A549 (cell line): ENCODE results near the gene DPCD. TPM values are rescaled to one million over a fixed set of nuclear protein-coding genes. Genes with fewer than 3 reads are reported as not detected.

Experiments used
- ATAC-seq, 2 experiments: fragments of 200-7000 bp in 1 of 2; fragments of >200 bp in 1 of 2; cut with Nextera tagmentation in 1 of 2; cut with Tn5 transposase in 1 of 2; 3 replicates each; pipeline versions ENCODE4 v1.8.0 to v1.9.1; 2018 to 2020; ENCODE audit warnings: mild to moderate bottlenecking in 1 of 2, moderate library complexity in 1 of 2
- CTCF ChIA-PET: fragments of 300-600 bp; sonication (Branson Sonifier 250); formaldehyde crosslinking; extraction: SDS; loops from one replicate; lab custom pipeline; 2021; ENCODE audit warnings: antibody characterized with exemption, inconsistent platforms; lab: Yijun Ruan, JAX
- POLR2A ChIA-PET: fragments of 350-600 bp; formaldehyde crosslinking; extraction: SDS; loops from one replicate; lab custom pipeline; 2021; ENCODE audit warnings: antibody characterized with exemption, inconsistent platforms; lab: Yijun Ruan, JAX
- DNase-seq, 2 experiments: peaks; one replicate each; pipeline versions ENCODE4 v3.0.0 to v3.0.0-alpha.2; 2011 to 2016; ENCODE audit warnings: low read depth in 1 of 2, low spot score in 1 of 2
- FAIRE-seq: peaks from 2 replicates; lab custom pipeline; 2011; peaks lifted over from hg19 to GRCh38; lab: Jason Lieb, UNC
- H3K27ac ChIP-seq, 2 experiments: fragments of >200 bp; sonication (Bioruptor Twin); formaldehyde crosslinking; 3 replicates each; pipeline ENCODE4 v1.5.1; 2016 to 2017
- H3K4me1 ChIP-seq: fragments of >200 bp; sonication (Bioruptor Twin); formaldehyde crosslinking; 3 replicates; pipeline ENCODE4 v1.6.1; 2016
- H3K4me2 ChIP-seq: fragments of >200 bp; sonication (Bioruptor Twin); formaldehyde crosslinking; 3 replicates; pipeline ENCODE4 v1.6.1; 2016
- H3K4me3 ChIP-seq: fragments of >200 bp; sonication (Bioruptor Twin); formaldehyde crosslinking; 3 replicates; pipeline ENCODE4 v1.5.1; 2016
- H3K9me3 ChIP-seq: fragments of >200 bp; sonication (Bioruptor Twin); formaldehyde crosslinking; 3 replicates; pipeline ENCODE4 v1.6.1; 2016
- CBX2 ChIP-seq: fragments of 200-600 bp; sonication (generic); IDR thresholded peaks from 2 replicates; pipeline ENCODE4 v1.6.1; 2016; ENCODE audit warnings: low read depth, mild to moderate bottlenecking, borderline replicate concordance
- CHD4 ChIP-seq: fragments of 200-600 bp; sonication (generic); IDR thresholded peaks from 2 replicates; pipeline ENCODE4 v1.6.1; 2016; ENCODE audit warnings: antibody characterized with exemption, mild to moderate bottlenecking, borderline replicate concordance
- EHMT2 ChIP-seq: fragments of 200-600 bp; sonication (generic); IDR thresholded peaks from 2 replicates; pipeline ENCODE4 v1.6.1; 2016; ENCODE audit warnings: antibody characterized with exemption, low read depth, mild to moderate bottlenecking, moderate library complexity
- HEYL ChIP-seq: fragments of 250-450 bp; sonication (Bioruptor Pico); IDR thresholded peaks from 2 replicates; pipeline ENCODE4 v1.8.0; 2021; ENCODE audit warnings: mild to moderate bottlenecking, moderate library complexity
- HOXA7 ChIP-seq: fragments of 250-450 bp; sonication (Bioruptor Pico); IDR thresholded peaks from 2 replicates; pipeline ENCODE4 v1.5.0; 2020; ENCODE audit warnings: mild to moderate bottlenecking, moderate library complexity
- HOXB5 ChIP-seq: fragments of 250-450 bp; sonication (Bioruptor Pico); IDR thresholded peaks from 2 replicates; pipeline ENCODE4 v1.5.0; 2020; ENCODE audit warnings: mild to moderate bottlenecking, moderate library complexity
- JUN ChIP-seq, 2 experiments: fragments of >200 bp; sonication (Bioruptor Twin); formaldehyde crosslinking; IDR thresholded peaks; 2 replicates in 1 of 2; 3 replicates in 1 of 2; pipeline ENCODE4 v1.6.1; 2016 to 2017
- JUNB ChIP-seq: fragments of >200 bp; sonication (Bioruptor Twin); formaldehyde crosslinking; IDR thresholded peaks from 2 replicates; pipeline ENCODE4 v1.6.1; 2016
- KDM1A ChIP-seq: fragments of 200-600 bp; sonication (generic); IDR thresholded peaks from 2 replicates; pipeline ENCODE4 v1.6.1; 2016; ENCODE audit warnings: low read depth, mild to moderate bottlenecking
- KDM5A ChIP-seq: fragments of 200-600 bp; sonication (generic); IDR thresholded peaks from 2 replicates; pipeline ENCODE4 v1.6.1; 2016; ENCODE audit warnings: antibody characterized with exemption, mild to moderate bottlenecking
- NR3C1 ChIP-seq: fragments of >200 bp; sonication (Bioruptor Twin); formaldehyde crosslinking; IDR thresholded peaks from 3 replicates; pipeline ENCODE4 v1.6.1; 2017
- POLR2A ChIP-seq: IDR thresholded peaks from 2 replicates; pipeline ENCODE4 v1.6.1; 2012; ENCODE audit warnings: mild to moderate bottlenecking, low read length
- RAD21 ChIP-seq, 2 experiments: fragments of >200 bp in 1 of 2; sonication (Bioruptor Twin) in 1 of 2; formaldehyde crosslinking in 1 of 2; IDR thresholded peaks in 1 of 2; conservative IDR thresholded peaks in 1 of 2; 2 replicates in 1 of 2; 3 replicates in 1 of 2; pipeline ENCODE4 v1.6.1; 2012 to 2018; ENCODE audit warnings: inconsistent platforms in 1 of 2
- RARB ChIP-seq: fragments of 250-450 bp; sonication (Bioruptor Pico); IDR thresholded peaks from 2 replicates; pipeline ENCODE4 v1.8.0; 2021; ENCODE audit warnings: mild to moderate bottlenecking, moderate library complexity
- RCOR1 ChIP-seq: fragments of 150-350 bp; IDR thresholded peaks from 2 replicates; pipeline ENCODE4 v1.6.1; 2014; ENCODE audit warnings: antibody characterized with exemption, low read length, low read depth
- RFX5 ChIP-seq: fragments of 450-650 bp; IDR thresholded peaks from 2 replicates; pipeline ENCODE4 v1.7.1; 2014; ENCODE audit warnings: antibody characterized with exemption, mild to moderate bottlenecking, moderate library complexity
- SREBF2 ChIP-seq: fragments of 450-650 bp; IDR thresholded peaks from 2 replicates; pipeline ENCODE4 v1.6.1; 2014; ENCODE audit warnings: mild to moderate bottlenecking, moderate library complexity
- TFCP2L1 ChIP-seq: fragments of 250-450 bp; sonication (Bioruptor Pico); IDR thresholded peaks from 2 replicates; pipeline ENCODE4 v1.5.0; 2021; ENCODE audit warnings: mild to moderate bottlenecking
- ZFP36 ChIP-seq: fragments of 450-650 bp; IDR thresholded peaks from 2 replicates; pipeline ENCODE4 v1.6.1; 2014; ENCODE audit warnings: borderline replicate concordance; ENCODE audit not compliant: partially characterized antibody
- ZNF302 ChIP-seq: fragments of 250-450 bp; sonication (Bioruptor Pico); IDR thresholded peaks from 2 replicates; pipeline ENCODE4 v1.9.0; 2021; ENCODE audit warnings: inconsistent platforms, mild to moderate bottlenecking, moderate library complexity
- WGBS: methylation state at CpG from one replicate; pipeline ENCODE4 v1.1.6; 2017; ENCODE audit errors: missing lambda C conversion rate; 5-methylcytosine and 5-hydroxymethylcytosine counted together
- polyA plus RNA-seq, 4 experiments: library from polyadenylated mRNA; depleted of rRNA in 3 of 4; stranded (reverse); fragments of >200 nt; fragmentation: RNase III in 1 of 4; extraction: RNeasy Plus Mini Kit Qiagen cat#74134 plus additional on column Dnase treatment in 1 of 4; gene quantifications; 2 replicates in 3 of 4; 3 replicates in 1 of 4; pipeline ENCODE4 v1.2.3, GENCODE V29; 2011 to 2017
- TF ChIP-seq, protein P1 (sequence below): fragments of 200-600 bp; sonication (generic); IDR thresholded peaks from 2 replicates; pipeline ENCODE4 v1.6.1; 2016; ENCODE audit warnings: antibody characterized with exemption, mild to moderate bottlenecking, moderate library complexity
- TF ChIP-seq, protein P2 (sequence below): fragments of 450-650 bp; IDR thresholded peaks from 2 replicates; pipeline ENCODE4 v1.6.1; 2014; ENCODE audit warnings: antibody characterized with exemption
- TF ChIP-seq, protein P3 (sequence below): fragments of >200 bp; sonication (Bioruptor Twin); formaldehyde crosslinking; IDR thresholded peaks from 3 replicates; pipeline ENCODE4 v1.6.1; 2016
- TF ChIP-seq, protein P4 (sequence below): fragments of 150-350 bp; IDR thresholded peaks from 2 replicates; pipeline ENCODE4 v1.6.1; 2014; ENCODE audit warnings: low read depth, mild to moderate bottlenecking, low read length
- TF ChIP-seq, protein P5 (sequence below): IDR thresholded peaks from 2 replicates; pipeline ENCODE4 v1.6.1; 2012; ENCODE audit warnings: low read depth, borderline replicate concordance

DPCD gene
- polyA plus RNA-seq, 2 of the 4 experiments (the other 2 are of a cell fraction), result 37.4 to 40.8 TPM

DNA sequence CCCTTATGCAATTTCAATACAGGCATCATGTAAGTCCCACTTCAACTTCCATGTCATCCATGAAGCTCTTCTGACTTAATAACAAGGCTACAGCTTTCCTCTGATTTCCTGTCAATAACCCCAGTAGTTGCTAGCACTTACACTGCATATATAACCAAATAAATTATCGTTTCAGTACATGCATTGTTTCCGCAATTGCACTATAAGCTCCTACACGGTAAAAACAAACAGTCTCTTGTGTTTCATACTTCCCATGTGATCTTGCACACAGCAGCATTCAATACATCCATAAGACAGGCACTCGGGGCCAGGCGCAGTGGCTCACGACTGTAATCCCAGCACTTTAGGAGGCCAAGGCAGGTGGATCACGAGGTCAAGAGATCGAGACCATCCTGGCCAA lies 65.4 kb downstream of the DPCD start:
- Histone ChIP-seq H3K4me3 (no peak overlapping the region), H3K27ac (no peak overlapping the region), H3K4me1 (no peaks in the 10 kb centered on the region), H3K9me3 (no peaks in the 10 kb centered on the region), H3K4me2 (no peak overlapping the region)
- no peak for FAIRE-seq
- TF ChIP-seq KDM5A (no peak), RCOR1 (no peak), CHD4 (no peak), HOXB5 (CRISPR knock-in tag) (no peak), HEYL (CRISPR knock-in tag) (no peak), EHMT2 (no peak), CBX2 (no peak), POLR2A (no peak), RAD21 (conservative IDR thresholded peaks at IDR 0.05 in 1 of 2, IDR thresholded peaks at IDR 0.05 in 1 of 2) (no peak), ZNF302 (CRISPR knock-in tag) (no peak), SREBF2 (no peak), JUN (IDR thresholded peaks at IDR 0.05) (no peak)
- TF ChIP-seq, protein P1, sequence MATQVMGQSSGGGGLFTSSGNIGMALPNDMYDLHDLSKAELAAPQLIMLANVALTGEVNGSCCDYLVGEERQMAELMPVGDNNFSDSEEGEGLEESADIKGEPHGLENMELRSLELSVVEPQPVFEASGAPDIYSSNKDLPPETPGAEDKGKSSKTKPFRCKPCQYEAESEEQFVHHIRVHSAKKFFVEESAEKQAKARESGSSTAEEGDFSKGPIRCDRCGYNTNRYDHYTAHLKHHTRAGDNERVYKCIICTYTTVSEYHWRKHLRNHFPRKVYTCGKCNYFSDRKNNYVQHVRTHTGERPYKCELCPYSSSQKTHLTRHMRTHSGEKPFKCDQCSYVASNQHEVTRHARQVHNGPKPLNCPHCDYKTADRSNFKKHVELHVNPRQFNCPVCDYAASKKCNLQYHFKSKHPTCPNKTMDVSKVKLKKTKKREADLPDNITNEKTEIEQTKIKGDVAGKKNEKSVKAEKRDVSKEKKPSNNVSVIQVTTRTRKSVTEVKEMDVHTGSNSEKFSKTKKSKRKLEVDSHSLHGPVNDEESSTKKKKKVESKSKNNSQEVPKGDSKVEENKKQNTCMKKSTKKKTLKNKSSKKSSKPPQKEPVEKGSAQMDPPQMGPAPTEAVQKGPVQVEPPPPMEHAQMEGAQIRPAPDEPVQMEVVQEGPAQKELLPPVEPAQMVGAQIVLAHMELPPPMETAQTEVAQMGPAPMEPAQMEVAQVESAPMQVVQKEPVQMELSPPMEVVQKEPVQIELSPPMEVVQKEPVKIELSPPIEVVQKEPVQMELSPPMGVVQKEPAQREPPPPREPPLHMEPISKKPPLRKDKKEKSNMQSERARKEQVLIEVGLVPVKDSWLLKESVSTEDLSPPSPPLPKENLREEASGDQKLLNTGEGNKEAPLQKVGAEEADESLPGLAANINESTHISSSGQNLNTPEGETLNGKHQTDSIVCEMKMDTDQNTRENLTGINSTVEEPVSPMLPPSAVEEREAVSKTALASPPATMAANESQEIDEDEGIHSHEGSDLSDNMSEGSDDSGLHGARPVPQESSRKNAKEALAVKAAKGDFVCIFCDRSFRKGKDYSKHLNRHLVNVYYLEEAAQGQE, result no peak
- DNase-seq, result no peak
- ChIA-PET CTCF (no interaction called here), POLR2A (no interaction called here)
- 92% methylated on average over 8 of the region's 8 CpGs for WGBS
- no peak for ATAC-seq

DNA sequence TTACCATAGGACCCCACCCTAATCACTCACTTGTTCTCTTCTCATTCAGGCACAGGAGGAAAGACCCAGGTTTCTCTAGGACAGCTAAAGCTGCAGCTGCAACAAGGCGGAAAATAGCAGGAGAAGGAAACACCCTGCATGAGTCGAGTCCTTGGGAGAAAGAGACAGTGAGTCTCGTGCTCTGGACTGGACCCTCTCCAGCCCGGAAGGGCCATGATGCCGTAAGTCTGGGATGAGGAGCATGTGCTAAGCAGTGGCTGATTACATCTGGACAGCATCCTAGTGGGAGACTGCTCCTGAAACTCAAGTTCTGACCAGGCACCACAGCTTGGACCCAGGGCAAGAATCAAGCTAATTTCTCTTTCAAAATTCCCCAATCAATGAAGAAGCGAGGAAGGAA lies 67.4 kb downstream of the DPCD start:
- ATAC-seq (no peak), DNase-seq (no peak), FAIRE-seq (no peak)
- ChIA-PET CTCF (interaction anchor here (1.0 to 1.7 kb wide), 4 partner anchors 9 to 417 kb away, joined by 3 read pairs; no protein-coding TSS in a partner anchor), POLR2A (no interaction called here)
- 81% methylated on average over 6 of the region's 6 CpGs for WGBS
- no peak overlapping the region for H3K27ac ChIP-seq
- TF ChIP-seq TFCP2L1 (CRISPR knock-in tag), result no peak
- no peak for TF ChIP-seq HOXA7
- TF ChIP-seq RFX5, result no peak
- TF ChIP-seq KDM1A, result no peak
- TF ChIP-seq ZFP36, result no peak
- no peak for TF ChIP-seq KDM5A
- TF ChIP-seq HEYL (CRISPR knock-in tag), result no peak
- H3K4me1 ChIP-seq, result no peaks in the 10 kb centered on the region
- H3K4me3 ChIP-seq, result no peak overlapping the region
- H3K9me3 ChIP-seq, result no peaks in the 10 kb centered on the region
- no peak overlapping the region for H3K4me2 ChIP-seq

DNA sequence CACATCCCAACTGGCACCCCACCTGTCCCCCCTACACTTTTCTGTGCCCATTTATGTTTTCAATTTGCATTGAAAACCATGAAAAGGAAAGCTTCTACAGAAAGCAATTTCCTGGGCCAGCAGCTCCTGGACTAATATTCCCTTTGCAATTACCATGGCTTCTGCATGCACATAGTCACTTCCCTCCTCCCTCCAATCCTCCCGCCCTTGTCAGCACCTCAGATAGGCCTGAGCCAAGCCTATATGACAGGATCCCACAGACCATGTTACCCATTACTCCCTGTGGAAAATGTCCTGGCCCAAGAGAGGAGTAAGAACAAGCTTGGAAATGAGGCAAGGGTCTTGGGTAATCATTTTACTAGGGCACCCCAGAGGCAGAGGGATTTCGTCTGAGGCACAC lies 68.8 kb downstream of the DPCD start:
- ATAC-seq, result no peak
- WGBS, result 93% methylated on average over 2 of the region's 2 CpGs
- CTCF ChIA-PET, result interaction anchor here (0.9 to 1.7 kb wide), 8 partner anchors 10 to 416 kb away, joined by 3 to 4 read pairs (median 3); no protein-coding TSS in a partner anchor
- TF ChIP-seq, protein P2, sequence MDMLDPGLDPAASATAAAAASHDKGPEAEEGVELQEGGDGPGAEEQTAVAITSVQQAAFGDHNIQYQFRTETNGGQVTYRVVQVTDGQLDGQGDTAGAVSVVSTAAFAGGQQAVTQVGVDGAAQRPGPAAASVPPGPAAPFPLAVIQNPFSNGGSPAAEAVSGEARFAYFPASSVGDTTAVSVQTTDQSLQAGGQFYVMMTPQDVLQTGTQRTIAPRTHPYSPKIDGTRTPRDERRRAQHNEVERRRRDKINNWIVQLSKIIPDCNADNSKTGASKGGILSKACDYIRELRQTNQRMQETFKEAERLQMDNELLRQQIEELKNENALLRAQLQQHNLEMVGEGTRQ, result no peak
- TF ChIP-seq NR3C1, result no peak
- TF ChIP-seq, protein P3, sequence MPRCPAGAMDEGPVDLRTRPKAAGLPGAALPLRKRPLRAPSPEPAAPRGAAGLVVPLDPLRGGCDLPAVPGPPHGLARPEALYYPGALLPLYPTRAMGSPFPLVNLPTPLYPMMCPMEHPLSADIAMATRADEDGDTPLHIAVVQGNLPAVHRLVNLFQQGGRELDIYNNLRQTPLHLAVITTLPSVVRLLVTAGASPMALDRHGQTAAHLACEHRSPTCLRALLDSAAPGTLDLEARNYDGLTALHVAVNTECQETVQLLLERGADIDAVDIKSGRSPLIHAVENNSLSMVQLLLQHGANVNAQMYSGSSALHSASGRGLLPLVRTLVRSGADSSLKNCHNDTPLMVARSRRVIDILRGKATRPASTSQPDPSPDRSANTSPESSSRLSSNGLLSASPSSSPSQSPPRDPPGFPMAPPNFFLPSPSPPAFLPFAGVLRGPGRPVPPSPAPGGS, result no peak
- TF ChIP-seq, protein P1, result no peak
- TF ChIP-seq, protein P4, sequence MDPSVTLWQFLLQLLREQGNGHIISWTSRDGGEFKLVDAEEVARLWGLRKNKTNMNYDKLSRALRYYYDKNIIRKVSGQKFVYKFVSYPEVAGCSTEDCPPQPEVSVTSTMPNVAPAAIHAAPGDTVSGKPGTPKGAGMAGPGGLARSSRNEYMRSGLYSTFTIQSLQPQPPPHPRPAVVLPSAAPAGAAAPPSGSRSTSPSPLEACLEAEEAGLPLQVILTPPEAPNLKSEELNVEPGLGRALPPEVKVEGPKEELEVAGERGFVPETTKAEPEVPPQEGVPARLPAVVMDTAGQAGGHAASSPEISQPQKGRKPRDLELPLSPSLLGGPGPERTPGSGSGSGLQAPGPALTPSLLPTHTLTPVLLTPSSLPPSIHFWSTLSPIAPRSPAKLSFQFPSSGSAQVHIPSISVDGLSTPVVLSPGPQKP, result no peak
- TF ChIP-seq, protein P5, sequence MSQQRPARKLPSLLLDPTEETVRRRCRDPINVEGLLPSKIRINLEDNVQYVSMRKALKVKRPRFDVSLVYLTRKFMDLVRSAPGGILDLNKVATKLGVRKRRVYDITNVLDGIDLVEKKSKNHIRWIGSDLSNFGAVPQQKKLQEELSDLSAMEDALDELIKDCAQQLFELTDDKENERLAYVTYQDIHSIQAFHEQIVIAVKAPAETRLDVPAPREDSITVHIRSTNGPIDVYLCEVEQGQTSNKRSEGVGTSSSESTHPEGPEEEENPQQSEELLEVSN, result no peak
- no peak for TF ChIP-seq RARB (CRISPR knock-in tag)
- no peak for TF ChIP-seq JUNB

More for the DNA sequence above, 68.8 kb downstream of the DPCD start:
- POLR2A ChIA-PET, result no interaction called here
- no peak for FAIRE-seq
- Histone ChIP-seq H3K9me3 (no peaks in the 10 kb centered on the region), H3K27ac (no peak overlapping the region), H3K4me2 (no peak overlapping the region), H3K4me3 (no peak overlapping the region), H3K4me1 (no peaks in the 10 kb centered on the region)
- no peak for DNase-seq
